ENCODE measurements around the gene C1GALT1. TPM values are rescaled to one million over a fixed set of nuclear protein-coding genes. Genes with fewer than 3 reads are reported as not detected.

C1GALT1 gene
- total RNA-seq, 1 experiment from 2014 or later = 54.2 TPM

DNA sequence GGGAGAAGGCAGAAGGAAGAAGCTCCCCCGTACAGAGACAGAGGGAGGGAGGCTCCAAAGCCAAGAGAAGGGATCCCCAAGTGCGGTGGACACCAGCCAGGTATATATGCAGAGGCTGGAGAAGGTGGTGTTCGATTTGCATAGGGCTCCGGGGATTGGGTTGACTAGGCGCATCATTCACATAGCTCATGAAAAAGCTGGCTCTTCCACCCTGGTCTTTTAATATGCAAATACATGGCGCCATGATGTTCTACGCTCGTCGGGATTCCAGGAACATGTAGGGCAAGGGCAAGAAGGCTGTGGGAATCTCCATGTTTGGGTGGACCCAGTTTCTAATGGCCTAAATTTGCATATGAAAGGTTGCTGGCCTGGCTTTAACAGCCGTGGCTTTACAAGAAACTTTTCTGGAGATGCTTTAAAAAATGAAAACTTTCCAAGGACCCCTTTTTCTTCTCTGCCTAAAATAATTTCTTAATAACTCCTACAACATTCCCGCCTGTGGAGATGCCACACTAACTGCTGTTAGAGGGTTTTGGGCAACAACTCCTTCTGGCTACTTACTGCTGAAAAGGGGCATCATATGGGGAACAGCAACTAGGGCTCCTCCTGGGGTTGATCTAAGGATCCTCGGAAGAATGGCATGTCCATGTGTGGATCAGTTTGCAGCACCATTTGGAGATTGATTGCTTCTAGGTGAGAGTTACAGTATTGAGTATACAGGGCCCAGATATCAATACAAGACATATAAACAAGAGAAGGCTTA, 28.3 kb downstream of the C1GALT1 start:
- no TSS peak for BruUV-seq (replicated peaks)
- Histone ChIP-seq H3K27ac (no peak overlapping the region), H2AFZ (no peak overlapping the region), H3K9me3 (ENCODE audit: insufficient read depth, low read depth) (no peaks in the 10 kb centered on the region), H3K9me2 (ENCODE audit: insufficient read depth) (no peaks in the 10 kb centered on the region), H3K27me3 (ENCODE audit: insufficient read depth, low read depth) (no peaks in the 10 kb centered on the region), H3K36me3 (ENCODE audit: low read depth) (peaks cover 3% of the 10 kb centered on the region; the same call in 1 of the 2 replicates), H3K4me3 (no peak overlapping the region), H3K79me2 (ENCODE audit: low read depth) (peaks cover 46% of the 10 kb centered on the region), H3K4me1 (replicated peaks; ENCODE audit: insufficient read depth) (no peaks in the 10 kb centered on the region), H3F3A (ENCODE audit: insufficient read depth, low read depth) (no peaks in the 10 kb centered on the region), H4K20me1 (ENCODE audit: insufficient read depth) (no peaks in the 10 kb centered on the region), H3K4me2 (no peak overlapping the region)
- intact Hi-C loops (cut with micrococcal nuclease; ENCODE audit: unreplicated experiment) = no loop called here
- CTCF ChIA-PET = interaction anchor here (0.6 kb wide), 2 partner anchors 244 to 864 kb away, joined by 3 read pairs; no protein-coding TSS in a partner anchor
- POLR2A ChIA-PET (ENCODE audit: unreplicated experiment) = no interaction called here
- TF ChIP-seq, protein P1, sequence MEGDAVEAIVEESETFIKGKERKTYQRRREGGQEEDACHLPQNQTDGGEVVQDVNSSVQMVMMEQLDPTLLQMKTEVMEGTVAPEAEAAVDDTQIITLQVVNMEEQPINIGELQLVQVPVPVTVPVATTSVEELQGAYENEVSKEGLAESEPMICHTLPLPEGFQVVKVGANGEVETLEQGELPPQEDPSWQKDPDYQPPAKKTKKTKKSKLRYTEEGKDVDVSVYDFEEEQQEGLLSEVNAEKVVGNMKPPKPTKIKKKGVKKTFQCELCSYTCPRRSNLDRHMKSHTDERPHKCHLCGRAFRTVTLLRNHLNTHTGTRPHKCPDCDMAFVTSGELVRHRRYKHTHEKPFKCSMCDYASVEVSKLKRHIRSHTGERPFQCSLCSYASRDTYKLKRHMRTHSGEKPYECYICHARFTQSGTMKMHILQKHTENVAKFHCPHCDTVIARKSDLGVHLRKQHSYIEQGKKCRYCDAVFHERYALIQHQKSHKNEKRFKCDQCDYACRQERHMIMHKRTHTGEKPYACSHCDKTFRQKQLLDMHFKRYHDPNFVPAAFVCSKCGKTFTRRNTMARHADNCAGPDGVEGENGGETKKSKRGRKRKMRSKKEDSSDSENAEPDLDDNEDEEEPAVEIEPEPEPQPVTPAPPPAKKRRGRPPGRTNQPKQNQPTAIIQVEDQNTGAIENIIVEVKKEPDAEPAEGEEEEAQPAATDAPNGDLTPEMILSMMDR (conservative IDR thresholded peaks at IDR 0.05) = no peak
- TF ChIP-seq EZH2 (IDR thresholded peaks at IDR 0.05; ENCODE audit: low read depth) = no peak
- DNase-seq = no peak

DNA sequence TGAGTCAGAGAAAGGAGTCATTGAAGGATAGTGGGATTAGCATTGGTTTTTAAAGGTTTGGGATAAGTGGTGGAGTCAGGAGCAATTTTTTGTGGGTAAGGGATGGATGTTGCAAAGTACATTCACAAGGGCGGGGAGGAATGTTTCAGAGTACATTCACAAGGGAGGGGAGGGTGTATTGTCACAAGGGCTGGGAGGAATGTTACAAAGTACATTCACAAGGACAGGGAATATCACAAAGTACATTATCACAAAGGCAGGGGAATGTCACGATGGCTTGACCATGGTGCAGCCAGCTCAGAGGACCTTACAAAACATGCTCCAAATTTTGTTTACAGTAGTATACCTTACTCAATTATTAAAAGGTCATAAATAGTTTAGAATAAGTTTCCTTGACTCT, 30.3 kb downstream of the C1GALT1 start:
- H3K4me1 ChIP-seq (replicated peaks; ENCODE audit: insufficient read depth) = no peaks in the 10 kb centered on the region
- intact Hi-C loops (cut with micrococcal nuclease; ENCODE audit: unreplicated experiment) = no loop called here
- POLR2A ChIA-PET (ENCODE audit: unreplicated experiment) = no interaction called here

DNA sequence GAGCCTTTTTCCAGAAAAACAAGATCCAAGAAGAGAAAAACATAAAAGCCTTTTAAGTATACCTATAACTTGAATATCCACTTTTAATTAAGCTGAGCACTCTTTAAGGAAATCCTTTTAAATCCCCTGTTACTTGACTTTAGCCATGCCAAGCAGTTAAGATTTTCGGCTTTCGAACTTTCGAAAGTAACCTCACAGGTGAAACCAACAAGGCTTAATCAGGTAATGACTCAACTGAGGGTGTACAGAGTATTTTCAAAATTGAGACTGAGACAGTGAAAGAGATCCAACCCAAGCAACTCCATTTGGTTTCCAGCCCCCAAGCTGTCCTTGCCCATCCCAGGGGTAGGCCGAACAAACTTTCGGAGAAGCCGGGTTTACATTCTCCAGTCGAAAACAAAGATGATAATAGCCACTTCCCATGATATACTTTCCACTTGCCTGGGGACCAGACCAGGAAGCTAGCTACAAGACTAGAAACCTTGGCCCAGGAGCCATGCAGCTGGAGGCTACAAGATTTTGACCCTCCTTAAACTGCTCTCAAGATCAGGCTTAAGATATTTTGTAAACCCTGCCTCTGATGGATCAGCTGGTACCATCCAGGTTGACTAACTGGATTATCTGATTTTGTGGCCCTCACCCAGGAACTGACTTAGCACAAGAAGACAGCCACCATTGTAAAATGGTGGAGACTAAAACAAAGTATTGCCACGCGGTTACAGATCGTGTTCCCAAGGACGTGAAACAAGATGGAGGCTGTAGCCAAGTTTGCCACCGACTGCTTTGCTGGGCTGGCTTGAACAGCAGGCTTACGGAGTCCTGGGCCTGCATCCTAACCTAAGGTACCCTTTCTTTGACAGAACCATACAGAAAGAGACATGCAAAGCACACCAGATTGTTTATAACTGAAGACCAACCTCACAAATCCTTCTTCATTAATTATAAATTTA, 32.3 kb downstream of the C1GALT1 start:
- POLR2A ChIA-PET (ENCODE audit: unreplicated experiment) = no interaction called here

More for the DNA sequence above, 30.3 kb downstream of the C1GALT1 start:
- CTCF ChIA-PET = no interaction called here
- no peaks in the 10 kb centered on the region for H4K20me1 ChIP-seq (ENCODE audit: insufficient read depth)
- H3K4me2 ChIP-seq = no peak overlapping the region
- H3K79me2 ChIP-seq (ENCODE audit: low read depth) = peaks cover 34% of the 10 kb centered on the region
- no peak for TF ChIP-seq EZH2 (IDR thresholded peaks at IDR 0.05; ENCODE audit: low read depth)
- TF ChIP-seq, protein P1 (conservative IDR thresholded peaks at IDR 0.05) = no peak
- H3K27ac ChIP-seq = no peak overlapping the region
- no peaks in the 10 kb centered on the region for H3K9me3 ChIP-seq (ENCODE audit: insufficient read depth, low read depth)
- DNase-seq = no peak
- no peaks in the 10 kb centered on the region for H3F3A ChIP-seq (ENCODE audit: insufficient read depth, low read depth)
- no peak overlapping the region for H2AFZ ChIP-seq
- H3K4me3 ChIP-seq = no peak overlapping the region
- no peaks in the 10 kb centered on the region for H3K9me2 ChIP-seq (ENCODE audit: insufficient read depth)
- H3K36me3 ChIP-seq (ENCODE audit: low read depth) = peaks cover 7% of the 10 kb centered on the region; the same call in 1 of the 2 replicates
- H3K27me3 ChIP-seq (ENCODE audit: insufficient read depth, low read depth) = no peaks in the 10 kb centered on the region
- BruUV-seq (replicated peaks) = no TSS peak

More for the DNA sequence above, 32.3 kb downstream of the C1GALT1 start:
- Histone ChIP-seq H3K27me3 (ENCODE audit: insufficient read depth, low read depth) (no peaks in the 10 kb centered on the region), H3K4me1 (replicated peaks; ENCODE audit: insufficient read depth) (no peaks in the 10 kb centered on the region), H3K36me3 (ENCODE audit: low read depth) (peaks cover 9% of the 10 kb centered on the region; the same call in 1 of the 2 replicates), H4K20me1 (ENCODE audit: insufficient read depth) (no peaks in the 10 kb centered on the region), H3K4me3 (no peak overlapping the region), H3K79me2 (ENCODE audit: low read depth) (peaks cover 15% of the 10 kb centered on the region; the same call in 1 of the 2 replicates), H2AFZ (no peak overlapping the region), H3K9me3 (ENCODE audit: insufficient read depth, low read depth) (no peaks in the 10 kb centered on the region), H3K27ac (no peak overlapping the region), H3K4me2 (no peak overlapping the region), H3K9me2 (ENCODE audit: insufficient read depth) (no peaks in the 10 kb centered on the region), H3F3A (ENCODE audit: insufficient read depth, low read depth) (no peaks in the 10 kb centered on the region)
- BruUV-seq (replicated peaks) = no TSS peak
- no peak for DNase-seq
- no peak for TF ChIP-seq EZH2 (IDR thresholded peaks at IDR 0.05; ENCODE audit: low read depth)
- TF ChIP-seq, protein P1 (conservative IDR thresholded peaks at IDR 0.05) = no peak
- intact Hi-C loops (cut with micrococcal nuclease; ENCODE audit: unreplicated experiment) = no loop called here
- CTCF ChIA-PET = no interaction called here
